SK-N-SH treated with all-trans-retinoic acid at 6 μM for 48 hours (cell line): ENCODE data around the gene CALM3.

Experiments used
- ARNTL ChIP-seq: fragments of 450-650 bp; formaldehyde crosslinking; IDR thresholded peaks from 2 replicates; pipeline ENCODE4 v1.5.0; 2020; ENCODE audit warnings: low read depth, mild to moderate bottlenecking, moderate library complexity, borderline replicate concordance
- RARB ChIP-seq: fragments of 250-450 bp; sonication (Bioruptor Pico); IDR thresholded peaks from 2 replicates; pipeline ENCODE4 v1.8.0; 2021; ENCODE audit warnings: mild to moderate bottlenecking, moderate library complexity
- SNAI2 ChIP-seq: fragments of 250-450 bp; sonication (Bioruptor Pico); IDR thresholded peaks from 2 replicates; pipeline ENCODE4 v1.5.0; 2020; ENCODE audit warnings: mild to moderate bottlenecking, moderate library complexity
- TCF4 ChIP-seq: fragments of 250-450 bp; sonication (Bioruptor Pico); IDR thresholded peaks from 2 replicates; pipeline ENCODE4 v1.8.0; 2021; ENCODE audit warnings: mild to moderate bottlenecking, moderate library complexity, borderline replicate concordance
- ZFP3 ChIP-seq: fragments of 250-450 bp; sonication (Bioruptor Pico); IDR thresholded peaks from 2 replicates; pipeline ENCODE4 v1.5.0; 2020; ENCODE audit warnings: mild to moderate bottlenecking, moderate library complexity

DNA sequence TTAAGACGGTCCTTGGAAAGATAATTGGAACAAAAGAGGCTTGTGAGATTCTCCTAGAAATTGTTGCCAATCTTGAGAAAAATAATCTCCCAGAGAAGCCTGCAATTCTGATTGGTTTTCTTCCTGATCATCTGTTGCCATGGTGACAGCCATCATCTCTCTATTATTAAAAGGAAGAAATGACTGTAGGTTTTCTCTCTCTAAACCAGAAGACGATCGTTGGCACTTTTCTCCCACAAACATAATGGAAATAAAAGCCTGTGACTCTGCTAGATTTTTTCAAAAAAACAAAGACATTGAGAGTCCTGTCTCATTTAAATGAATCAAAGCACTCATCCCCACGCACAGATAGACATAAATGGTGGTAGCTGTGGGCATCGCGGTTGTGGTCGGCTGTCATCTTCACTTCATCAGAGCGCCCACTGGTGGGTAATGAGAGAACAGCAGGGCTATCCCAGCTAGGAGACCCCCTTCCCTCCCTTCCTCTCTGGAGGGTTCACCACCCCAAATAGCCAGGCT, 21.7 kb upstream of the CALM3 start:
- TF ChIP-seq SNAI2 (CRISPR knock-in tag) (no peak), ZFP3 (CRISPR knock-in tag) (no peak), RARB (no peak), TCF4 (CRISPR knock-in tag) (no peak), ARNTL (CRISPR knock-in tag) (no peak)
